DOHH2 (cell line): ENCODE measurements around the gene MACROD2.

Source experiments
- H3F3A ChIP-seq: fragments of 200-600 bp; sonication (generic), shearing (Covaris generic); 2 replicates; pipeline ENCODE4 v1.6.0; 2016; ENCODE audit warnings: antibody characterized with exemption, mild to moderate bottlenecking; ENCODE audit not compliant: control insufficient read depth, insufficient read depth
- H3K27ac ChIP-seq: fragments of 200-600 bp; sonication (generic); 2 replicates; pipeline ENCODE4 v1.5.1; 2014; ENCODE audit warnings: low read depth, mild to moderate bottlenecking, low read length, moderate library complexity
- H3K27me3 ChIP-seq: fragments of 200-600 bp; sonication (generic); 2 replicates; pipeline ENCODE4 v1.6.1; 2014; ENCODE audit warnings: mild to moderate bottlenecking, low read length, mixed read lengths; ENCODE audit not compliant: control insufficient read depth
- H3K36me3 ChIP-seq: fragments of 200-600 bp; sonication (generic); 2 replicates; pipeline ENCODE4 v1.6.1; 2014; ENCODE audit warnings: mild to moderate bottlenecking, low read length, moderate library complexity, mixed read lengths; ENCODE audit not compliant: control insufficient read depth
- H3K4me1 ChIP-seq: fragments of 200-600 bp; sonication (generic); 2 replicates; pipeline ENCODE4 v1.6.1; 2014; ENCODE audit warnings: mild to moderate bottlenecking, low read length, mixed read lengths; ENCODE audit not compliant: control insufficient read depth
- H3K4me2 ChIP-seq: fragments of 200-600 bp; sonication (generic); 2 replicates; pipeline ENCODE4 v1.6.0; 2014; ENCODE audit warnings: mild to moderate bottlenecking, low read length, moderate library complexity
- H3K4me3 ChIP-seq: fragments of 200-600 bp; sonication (generic); 2 replicates; pipeline ENCODE4 v1.5.1; 2014; ENCODE audit warnings: mild to moderate bottlenecking, low read length, mixed read lengths
- H3K79me2 ChIP-seq: fragments of 200-600 bp; sonication (generic); 2 replicates; pipeline ENCODE4 v1.6.1; 2014; ENCODE audit warnings: mild to moderate bottlenecking, low read length, mixed read lengths; ENCODE audit not compliant: control insufficient read depth
- H3K9me2 ChIP-seq: fragments of 200-600 bp; sonication (generic); replicated peaks from 2 replicates; pipeline ENCODE4 v1.6.1; 2014; ENCODE audit warnings: mild to moderate bottlenecking, low read length, mixed read lengths; ENCODE audit not compliant: control insufficient read depth
- H3K9me3 ChIP-seq: fragments of 200-600 bp; sonication (generic); 2 replicates; pipeline ENCODE4 v1.6.1; 2014; ENCODE audit warnings: antibody characterized with exemption, low read length, mixed read lengths; ENCODE audit not compliant: control insufficient read depth, insufficient read depth
- H4K20me1 ChIP-seq: fragments of 200-600 bp; sonication (generic); 2 replicates; pipeline ENCODE4 v1.6.0; 2014; ENCODE audit warnings: low read depth, mild to moderate bottlenecking, antibody characterized with exemption, low read length, moderate library complexity; ENCODE audit not compliant: control insufficient read depth, insufficient read depth
- CTCF ChIP-seq: fragments of 200-600 bp; sonication (generic); IDR thresholded peaks from one replicate; pipeline ENCODE4 v1.5.1; 2014; ENCODE audit warnings: antibody characterized with exemption, mild to moderate bottlenecking, low read depth, low read length; ENCODE audit not compliant: poor library complexity, severe bottlenecking
- EZH2phosphoT487 ChIP-seq: fragments of 200-600 bp; sonication (generic); IDR thresholded peaks from 2 replicates; pipeline ENCODE4 v1.6.1; 2017; ENCODE audit warnings: borderline replicate concordance, mild to moderate bottlenecking, antibody characterized with exemption, low read length, moderate library complexity, mixed read lengths

The MACROD2 gene

GRCh38 chr20:14303651-14304050 lies 308.3 kb downstream of the MACROD2 start:
- H3K27ac ChIP-seq: no peak overlapping the region
- H3K4me3 ChIP-seq: no peak overlapping the region
- no peaks in the 10 kb centered on the region for H3F3A ChIP-seq
- no peaks in the 10 kb centered on the region for H3K79me2 ChIP-seq
- no peaks in the 10 kb centered on the region for H4K20me1 ChIP-seq
- no peaks in the 10 kb centered on the region for H3K27me3 ChIP-seq
- no peaks in the 10 kb centered on the region for H3K9me3 ChIP-seq
- TF ChIP-seq CTCF: no peak
- no peak for TF ChIP-seq EZH2phosphoT487
- H3K9me2 ChIP-seq: no peaks in the 10 kb centered on the region
- H3K4me2 ChIP-seq: no peak overlapping the region
- no peaks in the 10 kb centered on the region for H3K4me1 ChIP-seq
- H3K36me3 ChIP-seq: no peaks in the 10 kb centered on the region

GRCh38 chr20:14304472-14304871 lies 309.2 kb downstream of the MACROD2 start:
- H3K27ac ChIP-seq: no peak overlapping the region
- H3K27me3 ChIP-seq: no peaks in the 10 kb centered on the region
- no peaks in the 10 kb centered on the region for H3K79me2 ChIP-seq
- no peaks in the 10 kb centered on the region for H3K9me3 ChIP-seq
- H3K9me2 ChIP-seq: no peaks in the 10 kb centered on the region
- no peak for TF ChIP-seq CTCF
- TF ChIP-seq EZH2phosphoT487: no peak
- no peaks in the 10 kb centered on the region for H3F3A ChIP-seq
- no peaks in the 10 kb centered on the region for H3K36me3 ChIP-seq
- no peak overlapping the region for H3K4me3 ChIP-seq
- H4K20me1 ChIP-seq: no peaks in the 10 kb centered on the region
- no peak overlapping the region for H3K4me2 ChIP-seq
- H3K4me1 ChIP-seq: no peaks in the 10 kb centered on the region

GRCh38 chr20:14307956-14308355 lies 312.6 kb downstream of the MACROD2 start:
- H3K79me2 ChIP-seq: no peaks in the 10 kb centered on the region
- H3K27ac ChIP-seq: no peak overlapping the region
- H3K27me3 ChIP-seq: no peaks in the 10 kb centered on the region
- no peaks in the 10 kb centered on the region for H3F3A ChIP-seq
- H3K4me2 ChIP-seq: no peak overlapping the region
- H3K4me1 ChIP-seq: no peaks in the 10 kb centered on the region
- H3K4me3 ChIP-seq: no peak overlapping the region
- H3K9me3 ChIP-seq: no peaks in the 10 kb centered on the region
- no peaks in the 10 kb centered on the region for H3K36me3 ChIP-seq
- H4K20me1 ChIP-seq: no peaks in the 10 kb centered on the region
- no peaks in the 10 kb centered on the region for H3K9me2 ChIP-seq
- TF ChIP-seq EZH2phosphoT487 (no peak), CTCF (no peak)
